Thyroid gland (tissue), 4 donors: ENCODE results near the gene MMUT.
"Not testable (repeated sequence)": the region's sequence is repeated elsewhere in the genome, so short reads cannot be mapped to it uniquely, and the experiment has no call there.

Experiments
- CTCF ChIP-seq, 6 experiments: fragments of 200-600 bp in 3 of 6; fragments of 450-650 bp in 3 of 6; sonication (generic) in 3 of 6; IDR thresholded peaks; one replicate each; pipeline ENCODE4 v1.5.1; 2016 to 2019; ENCODE audit warnings: antibody characterized with exemption in 6 of 6, mild to moderate bottlenecking in 2 of 6, inconsistent platforms in 1 of 6, moderate library complexity in 1 of 6
- POLR2A ChIP-seq, 2 donors: fragments of 450-650 bp; IDR thresholded peaks; one replicate each; pipeline ENCODE4 v1.6.1; 2017; ENCODE audit warnings: antibody characterized with exemption in 2 of 2, mild to moderate bottlenecking in 2 of 2, moderate library complexity in 1 of 2

- not testable (repeated sequence) for TF ChIP-seq CTCF, POLR2A (IDR thresholded peaks at IDR 0.05)
These were observed 13.5 kb upstream of the MMUT start for GRCh38 chr6:49476564-49476963.
